B cell (primary cell): ENCODE measurements around the gene LMAN1. TPM values are rescaled to one million over a fixed set of nuclear protein-coding genes. Genes with fewer than 3 reads are reported as not detected.
A peak's percentile ranks its signal among the peaks of the same experiment; 100 is the strongest.

Experiments
- ATAC-seq: fragments of 200-7000 bp; cut with Tn5 transposase; one replicate; pipeline ENCODE4 v1.10.0; 2021; ENCODE audit warnings: low read depth, mild to moderate bottlenecking, moderate number of reproducible peaks, moderate library complexity
- CTCF ChIA-PET: fragments of 350-600 bp; sonication (Branson Sonifier 250); formaldehyde crosslinking; loops from one replicate; lab custom pipeline; 2021; ENCODE audit warnings: antibody characterized with exemption, inconsistent platforms; lab: Charles Lee
- POLR2A ChIA-PET: fragments of 350-600 bp; sonication (Branson Sonifier 250); formaldehyde crosslinking; loops from one replicate; lab custom pipeline; 2021; ENCODE audit warnings: antibody characterized with exemption; lab: Charles Lee
- DNase-seq: peaks from one replicate; pipeline ENCODE4 v3.0.0; 2013
- H2AFZ ChIP-seq: 2 replicates; pipeline ENCODE4 v1.6.1; 2012; ENCODE audit warnings: mild to moderate bottlenecking, low read depth, low read length; ENCODE audit not compliant: insufficient read depth, poor library complexity, severe bottlenecking
- H3K27ac ChIP-seq, 2 donors: 1 replicate in 1 of 2; 2 replicates in 1 of 2; pipeline ENCODE4 v1.5.1; 2012 to 2013; ENCODE audit warnings: low read length in 2 of 2, mild to moderate bottlenecking in 2 of 2, moderate library complexity in 1 of 2
- H3K27me3 ChIP-seq, 4 experiments: fragments of 200-600 bp in 1 of 4; sonication (generic) in 1 of 4; replicated peaks in 1 of 4; 1 replicate in 2 of 4; 2 replicates in 2 of 4; pipeline versions ENCODE4 v1.6.1 to v1.7.0; 2013 to 2016; ENCODE audit warnings: low read length in 3 of 4, mild to moderate bottlenecking in 2 of 4, mixed read lengths in 1 of 4, moderate library complexity in 1 of 4; ENCODE audit not compliant: insufficient read depth in 4 of 4, control insufficient read depth in 3 of 4; ENCODE audit errors: control extremely low read depth in 1 of 4
- H3K36me3 ChIP-seq, 2 experiments: replicated peaks in 1 of 2; 1 replicate in 1 of 2; 2 replicates in 1 of 2; pipeline versions ENCODE4 v1.6.1 to v1.7.1; 2013; ENCODE audit warnings: low read length in 1 of 2; ENCODE audit not compliant: insufficient read depth in 2 of 2, control insufficient read depth in 1 of 2; ENCODE audit errors: control extremely low read depth in 1 of 2, extremely low read depth in 1 of 2
- H3K4me1 ChIP-seq, 2 donors: fragments of 200-600 bp in 1 of 2; sonication (generic) in 1 of 2; 1 replicate in 1 of 2; 2 replicates in 1 of 2; pipeline versions ENCODE4 v1.5.1 to v1.6.1; 2013 to 2017; ENCODE audit warnings: low read length in 2 of 2; ENCODE audit not compliant: control insufficient read depth in 2 of 2, insufficient read depth in 2 of 2
- H3K4me2 ChIP-seq: replicated peaks from 2 replicates; pipeline ENCODE3; 2012; ENCODE audit warnings: mild to moderate bottlenecking, low read depth, low read length; ENCODE audit not compliant: poor library complexity, severe bottlenecking
- H3K4me3 ChIP-seq, 5 experiments: fragments of 200-600 bp in 1 of 5; sonication (generic) in 1 of 5; 1 replicate in 3 of 5; 2 replicates in 2 of 5; pipeline versions ENCODE4 v1.5.1 to v1.7.0; 2011 to 2016; ENCODE audit warnings: low read length in 4 of 5, mild to moderate bottlenecking in 4 of 5, low read depth in 2 of 5, control low read depth in 1 of 5, moderate library complexity in 1 of 5; ENCODE audit not compliant: insufficient read depth in 1 of 5; ENCODE audit errors: control extremely low read depth in 1 of 5, extremely low read depth in 1 of 5
- H3K79me2 ChIP-seq: fragments of 200-600 bp; sonication (generic); one replicate; pipeline ENCODE4 v1.6.0; 2016; ENCODE audit warnings: low read length; ENCODE audit not compliant: control insufficient read depth, insufficient read depth
- H3K9ac ChIP-seq: fragments of 200-600 bp; sonication (generic); 2 replicates; pipeline ENCODE4 v1.6.1; 2017; ENCODE audit warnings: mild to moderate bottlenecking, low read length, moderate library complexity
- H3K9me3 ChIP-seq, 3 donors: one replicate each; pipeline versions ENCODE4 v1.6.1 to v1.7.1; 2013; ENCODE audit warnings: low read length in 2 of 3; ENCODE audit not compliant: control insufficient read depth in 2 of 3, insufficient read depth in 1 of 3; ENCODE audit errors: control extremely low read depth in 1 of 3
- H4K20me1 ChIP-seq: 2 replicates; pipeline ENCODE4 v1.6.0; 2012; ENCODE audit warnings: mild to moderate bottlenecking, low read length; ENCODE audit not compliant: insufficient read depth, control insufficient read depth, poor library complexity, severe bottlenecking
- H3K27ac Mint-ChIP-seq: one replicate; pipeline ENCODE4 v1.8.0; 2021; ENCODE audit warnings: mixed read lengths
- H3K27me3 Mint-ChIP-seq: one replicate; pipeline ENCODE4 v1.8.0; 2021; ENCODE audit warnings: mixed read lengths
- H3K4me1 Mint-ChIP-seq: one replicate; pipeline ENCODE4 v1.8.0; 2021; ENCODE audit warnings: mixed read lengths
- H3K4me3 Mint-ChIP-seq: one replicate; pipeline ENCODE4 v1.8.0; 2021; ENCODE audit warnings: mixed read lengths
- H3K9me3 Mint-ChIP-seq: one replicate; pipeline ENCODE4 v1.8.0; 2022; ENCODE audit warnings: mixed read lengths; ENCODE audit not compliant: insufficient read depth
- CTCF ChIP-seq: fragments of 200-600 bp; IDR thresholded peaks from one replicate; pipeline ENCODE4 v1.8.0; 2022; ENCODE audit warnings: antibody characterized with exemption, mild to moderate bottlenecking
- EZH2 ChIP-seq: IDR thresholded peaks from 2 replicates; pipeline ENCODE4 v1.6.1; 2012; ENCODE audit warnings: borderline replicate concordance, low read depth, mild to moderate bottlenecking, moderate library complexity, low read length; ENCODE audit not compliant: insufficient read depth, poor library complexity, severe bottlenecking
- WGBS: methylation state at CpG from one replicate; pipeline ENCODE4 v1.1.5; 2013; ENCODE audit warnings: missing lambda C conversion rate; ENCODE audit not compliant: insufficient coverage; 5-methylcytosine and 5-hydroxymethylcytosine counted together
- intact Hi-C: fragments of 100-400 bp; cut with micrococcal nuclease; formaldehyde crosslinking; loops from one replicate; pipeline ENCODE4 v1.10.0; 2022
- polyA minus RNA-seq: library from RNA; depleted of rRNA, polyadenylated mRNA; stranded (reverse); fragments of >200 nt; gene quantifications from 2 replicates; pipeline ENCODE4 v1.2.3, GENCODE V29; 2012
- polyA plus RNA-seq: library from polyadenylated mRNA; depleted of rRNA; stranded (reverse); fragments of >200 nt; gene quantifications from 2 replicates; pipeline ENCODE4 v1.2.3, GENCODE V29; 2012
- total RNA-seq, 2 donors: library from RNA; stranded (reverse); fragments of 120-200 nt in 1 of 2; gene quantifications; 1 replicate in 1 of 2; 2 replicates in 1 of 2; pipeline versions ENCODE4 v1.2.3 to v1.2.4, GENCODE V29; 2013 to 2022

Gene LMAN1
- total RNA-seq (41.1 and 48.8 TPM in 2 replicates), polyA plus RNA-seq (9.2 and 13.7 TPM in 2 replicates), polyA minus RNA-seq (12.1 and 35.2 TPM in 2 replicates)
- total RNA-seq (2013) = 33.5 TPM

GRCh38 chr18:59358712-59359575 is at the start of gene LMAN1:
TSS of gene LMAN1 (minus strand) at chr18:59359265. CDS start at chr18:59359244, 21 bp downstream.
- H3K4me1 ChIP-seq = peaks cover 16 to 21% of the 10 kb centered on the region in 2 donors
- peak within 1 kb of the TSS; percentile 72 to 93 (median 81) for H3K4me3 ChIP-seq
- H3K27ac ChIP-seq = peak within 1 kb of the TSS; percentile 56 to 80
- H3K4me3 Mint-ChIP-seq = peak within 1 kb of the TSS; percentile 96
- no peaks in the 10 kb centered on the region for H3K27me3 ChIP-seq
- H3K4me1 Mint-ChIP-seq = peaks cover 36% of the 10 kb centered on the region
- ChIA-PET POLR2A (no interaction called here), CTCF (interaction anchor here (0.8 kb wide), 1 partner anchor 9 kb away, joined by 3 read pairs; no protein-coding TSS in a partner anchor)
- under 1% methylated on average over 75 of the region's 76 CpGs for WGBS
- H3K27ac Mint-ChIP-seq = peak within 1 kb of the TSS; percentile 90
- peak within 1 kb of the TSS; percentile 90 for H3K9ac ChIP-seq
- peaks cover 1 to 8% of the 10 kb centered on the region in 2 experiments for H3K36me3 ChIP-seq
- peak within 1 kb of the TSS; percentile 98 for H2AFZ ChIP-seq
- H4K20me1 ChIP-seq = no peaks in the 10 kb centered on the region
- intact Hi-C loops = loop anchor here (1.0 to 5.0 kb wide), 5 partner anchors 47 to 1314 kb away; partner anchors contain the start of genes MALT1, NEDD4L, RAX and SEC11C
- ATAC-seq = peak; percentile 96
- H3K9me3 Mint-ChIP-seq = no peaks in the 10 kb centered on the region
- DNase-seq = peak; percentile 91
- H3K4me2 ChIP-seq = peak within 1 kb of the TSS; percentile 85
- no peaks in the 10 kb centered on the region for H3K79me2 ChIP-seq
- H3K9me3 ChIP-seq = no peaks in the 10 kb centered on the region
- TF ChIP-seq CTCF (no peak), EZH2 (no peak)
- H3K27me3 Mint-ChIP-seq = peaks cover 5% of the 10 kb centered on the region
